NCI-H2107 treated with DMSO at 0.1 percent for 48 hours (cell line): ENCODE measurements around the gene ZSCAN29.

Experiments
- DNase-seq: peaks from one replicate; lab custom pipeline; 2025; ENCODE audit not compliant: unreplicated experiment; lab: John Stamatoyannopoulos, UW

The ZSCAN29 gene

DNA sequence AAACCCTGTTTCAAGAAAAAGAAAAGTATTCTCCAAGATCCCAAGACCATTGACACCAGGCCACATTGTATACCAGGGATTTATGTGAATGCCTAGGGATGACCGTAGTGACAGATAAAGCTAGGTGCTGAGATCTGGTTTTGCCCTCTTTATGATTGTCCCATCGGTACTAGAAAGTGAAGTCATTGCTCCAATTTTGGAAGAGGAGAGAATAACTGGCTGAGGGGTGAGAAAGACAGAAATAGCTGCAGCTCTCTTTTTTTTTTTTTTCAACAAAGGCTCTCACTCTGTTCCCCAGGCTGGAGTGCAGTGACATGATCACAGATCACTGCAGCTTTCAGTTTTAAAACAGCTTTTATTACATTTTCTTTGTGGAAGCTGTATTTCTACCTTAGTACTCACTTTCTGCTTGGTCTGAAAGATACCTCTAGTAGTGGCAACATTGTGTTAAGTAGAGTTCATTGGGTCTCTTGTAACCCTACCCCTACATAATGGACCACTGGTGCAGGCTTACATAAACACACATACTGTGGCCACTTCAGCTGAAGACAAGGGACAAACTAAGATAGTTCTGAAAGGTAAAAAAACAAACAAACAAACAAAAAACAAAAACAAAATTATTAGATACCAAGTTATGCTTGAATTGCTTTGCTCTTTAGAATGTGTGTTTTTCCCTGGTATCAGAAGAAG lies 18.0 kb downstream of the ZSCAN29 start:
- no peak for DNase-seq

DNA sequence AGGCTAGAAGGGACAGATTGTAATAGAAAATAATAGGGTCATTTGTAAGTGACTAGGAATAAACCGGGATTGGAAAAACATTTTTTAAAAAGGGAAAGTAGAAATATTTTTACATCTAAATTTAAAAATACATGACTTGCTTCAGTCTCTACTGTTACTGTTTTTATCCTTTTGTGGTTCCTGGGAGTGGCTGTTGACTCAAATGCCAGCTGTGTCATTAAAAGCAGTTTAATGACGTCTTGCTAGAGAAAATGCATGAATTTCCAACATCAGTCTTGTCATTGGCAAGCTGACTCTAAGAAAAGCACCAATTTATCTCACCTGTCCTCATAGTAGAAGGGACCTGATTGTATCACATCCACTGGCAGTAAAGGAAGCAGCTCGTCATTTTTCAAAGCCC lies 23.7 kb downstream of the ZSCAN29 start:
- DNase-seq: no peak

DNA sequence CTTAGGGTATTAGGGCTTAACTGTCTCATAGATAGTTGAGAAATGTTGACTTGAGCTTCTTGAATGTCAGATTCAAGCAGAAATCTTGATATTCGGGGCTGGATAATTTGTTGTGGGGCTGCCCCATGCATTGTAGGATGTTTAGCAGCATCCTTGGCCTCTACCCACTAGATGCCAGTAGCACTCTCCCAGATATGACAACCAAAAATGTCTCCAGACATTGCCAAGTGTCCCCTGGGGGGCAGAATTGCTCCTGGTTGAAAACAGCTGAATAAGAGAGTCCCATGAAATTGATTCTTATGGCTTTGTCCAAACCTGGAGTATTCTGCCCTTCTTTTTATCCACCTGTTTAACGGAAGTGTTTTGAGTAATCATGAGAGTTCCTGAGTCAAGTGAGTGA lies 24.5 kb downstream of the ZSCAN29 start:
- DNase-seq: no peak

DNA sequence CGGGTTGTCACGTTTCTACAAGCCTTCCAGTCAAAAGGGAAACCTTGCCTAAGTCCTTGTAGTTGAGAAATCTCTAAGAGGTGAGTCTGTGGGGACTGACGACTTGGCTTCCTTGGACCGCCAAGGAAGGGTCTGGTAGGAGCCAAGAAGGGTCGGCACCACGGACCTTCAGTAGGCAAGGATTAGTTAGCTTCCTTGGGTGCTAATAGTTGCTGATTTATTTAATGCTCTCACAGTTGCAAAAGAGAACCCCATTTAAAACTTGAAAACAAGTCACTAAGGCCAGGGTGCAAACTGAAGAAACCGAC lies 40.1 kb downstream of the ZSCAN29 start:
- no peak for DNase-seq

DNA sequence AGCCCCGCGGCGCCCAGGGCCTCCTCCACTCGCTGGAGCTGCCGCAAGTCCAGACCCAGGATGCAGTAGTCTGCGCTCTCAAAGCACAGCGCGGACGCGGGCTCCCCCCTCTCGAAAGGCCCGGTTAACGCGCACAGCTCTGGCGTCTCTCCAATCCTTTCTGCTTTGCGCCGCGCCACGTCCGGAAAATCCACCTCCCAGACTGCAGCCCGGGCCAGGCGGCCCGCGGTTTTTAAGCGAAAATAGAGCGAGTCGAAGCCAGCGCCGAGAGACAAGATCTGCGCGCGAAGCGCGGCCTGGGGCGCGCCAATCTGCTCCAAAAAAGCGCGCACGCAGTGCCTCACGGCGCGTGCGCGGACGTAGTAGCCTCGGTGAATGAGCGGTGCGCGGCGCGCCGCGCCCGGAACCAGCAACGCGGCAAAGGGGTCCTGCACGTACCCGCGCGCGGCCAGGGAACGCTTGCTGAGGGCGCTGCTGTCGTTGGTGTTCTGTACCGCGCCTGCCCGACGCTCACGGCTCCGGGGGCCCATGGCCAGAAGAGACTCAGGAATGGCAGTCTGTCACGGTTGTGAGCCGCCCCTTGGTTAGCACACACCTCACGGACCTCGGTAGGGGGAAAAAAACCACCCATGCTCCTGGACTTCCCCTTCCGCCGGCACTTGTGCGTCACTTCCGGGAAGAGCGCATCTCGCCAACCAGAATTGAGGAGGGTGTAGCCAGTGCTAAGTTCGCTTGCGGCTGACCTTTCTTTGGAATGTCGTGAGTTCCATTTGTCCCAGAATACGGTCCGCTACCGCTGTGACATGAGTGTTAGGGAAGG lies 40.7 kb downstream of the ZSCAN29 start, which contains the start of gene LCMT2:
LCMT2 (minus strand) TSS at position 614 of the 820 bp plus-strand sequence; CDS start at position 530, 84 bp downstream.
- peak; percentile 40 for DNase-seq

DNA sequence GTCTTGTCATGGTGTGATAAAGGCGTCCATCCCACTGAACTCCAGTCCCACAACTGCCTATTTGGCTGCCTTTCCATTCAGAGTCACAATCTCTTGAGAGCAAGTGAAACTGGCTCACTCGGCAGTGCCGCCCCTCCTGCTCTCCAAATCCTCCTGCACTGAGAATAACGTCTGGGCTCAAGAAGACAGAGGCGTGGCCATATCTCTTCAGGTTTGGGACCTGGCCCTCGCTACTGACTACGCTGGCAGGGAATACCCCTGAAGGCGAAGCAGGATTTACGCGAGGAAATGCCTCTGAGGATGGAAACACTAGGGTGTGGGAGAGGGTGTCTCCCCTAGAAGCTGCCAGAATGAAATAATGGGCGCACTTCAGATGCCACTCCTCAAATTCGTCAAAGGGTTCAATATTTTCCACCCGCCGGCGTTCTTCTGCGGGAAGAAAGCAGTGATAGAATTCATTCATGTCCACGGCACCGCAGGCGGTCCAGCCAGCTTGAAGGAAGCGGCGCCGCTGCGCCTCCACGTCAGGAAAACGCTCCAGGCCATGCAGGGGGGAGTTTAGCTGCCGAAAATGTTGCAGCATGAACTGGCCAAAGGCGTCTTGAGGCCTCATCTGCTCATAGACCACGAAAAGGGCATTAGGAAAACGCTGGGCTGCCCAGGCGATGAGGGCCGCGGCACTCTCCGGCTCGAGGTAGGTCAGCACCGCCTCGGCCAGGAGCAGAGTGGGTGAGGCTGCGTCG lies 41.5 kb downstream of the ZSCAN29 start:
- no peak for DNase-seq

DNA sequence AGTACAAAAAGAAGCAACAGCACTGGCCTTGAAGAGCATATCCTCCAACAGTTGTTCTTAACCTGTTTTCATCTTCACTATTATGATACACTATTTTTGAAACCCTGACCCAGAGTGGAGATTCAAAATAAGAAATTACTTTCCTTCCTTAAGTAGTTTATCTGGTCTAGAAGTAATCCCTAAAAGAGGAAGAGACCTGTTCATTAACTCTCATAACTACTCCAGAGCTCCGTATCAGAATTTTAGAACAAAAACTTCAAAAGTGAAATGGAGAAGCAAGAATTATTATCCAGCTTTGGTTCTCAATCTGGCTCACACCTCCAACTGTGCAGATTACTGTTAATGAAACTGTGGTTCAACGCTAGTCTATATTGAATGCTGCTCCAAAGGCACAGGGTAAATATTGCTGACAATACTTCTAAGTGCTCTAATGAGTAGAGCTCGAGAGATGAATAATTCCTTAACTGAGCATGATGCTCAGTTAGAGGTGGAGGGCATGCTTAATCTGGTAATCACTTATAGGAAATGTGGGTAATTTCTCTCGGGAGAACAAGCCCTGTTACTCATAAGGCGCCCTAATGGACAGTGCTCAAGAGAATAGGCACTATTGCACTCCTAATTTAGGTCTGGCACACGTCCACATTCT lies 45.7 kb downstream of the ZSCAN29 start:
- no peak for DNase-seq

DNA sequence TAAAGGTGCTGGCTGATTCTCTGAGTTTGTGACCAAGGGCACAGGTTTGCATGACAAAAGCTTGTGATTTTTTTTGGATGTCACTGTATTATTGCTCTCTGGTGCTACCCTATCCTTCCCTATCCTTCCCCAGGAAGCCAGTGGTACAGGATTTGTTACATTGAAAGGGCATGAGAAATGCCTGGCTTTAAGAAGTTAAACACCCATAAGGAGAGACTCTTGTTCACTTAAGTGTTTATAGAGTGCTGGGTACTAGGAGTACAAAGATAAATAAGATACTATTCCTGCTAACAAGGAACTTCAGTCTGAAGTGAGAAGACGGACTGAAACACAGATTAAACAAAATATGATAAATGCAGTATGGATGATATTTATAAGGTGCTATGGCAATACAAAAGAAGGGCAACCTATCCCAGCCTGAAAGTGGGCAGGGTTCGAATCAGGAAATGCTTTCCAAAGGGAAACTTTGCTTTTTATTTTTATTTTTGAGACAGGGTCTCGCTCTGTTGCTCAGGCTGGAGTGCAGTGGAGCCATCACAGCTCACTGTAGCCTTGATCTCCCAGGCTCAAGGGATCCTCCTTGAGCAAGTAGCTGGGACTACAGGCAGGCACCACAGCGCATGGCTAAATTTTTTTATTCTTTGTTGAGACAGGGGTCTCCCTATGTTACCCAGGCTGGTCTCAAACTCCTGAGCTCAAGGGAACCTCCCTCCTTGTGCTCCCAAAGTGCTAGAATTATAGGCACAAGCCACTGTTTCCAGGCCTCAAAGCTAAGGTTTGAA lies 51.7 kb downstream of the ZSCAN29 start:
- DNase-seq: no peak

DNA sequence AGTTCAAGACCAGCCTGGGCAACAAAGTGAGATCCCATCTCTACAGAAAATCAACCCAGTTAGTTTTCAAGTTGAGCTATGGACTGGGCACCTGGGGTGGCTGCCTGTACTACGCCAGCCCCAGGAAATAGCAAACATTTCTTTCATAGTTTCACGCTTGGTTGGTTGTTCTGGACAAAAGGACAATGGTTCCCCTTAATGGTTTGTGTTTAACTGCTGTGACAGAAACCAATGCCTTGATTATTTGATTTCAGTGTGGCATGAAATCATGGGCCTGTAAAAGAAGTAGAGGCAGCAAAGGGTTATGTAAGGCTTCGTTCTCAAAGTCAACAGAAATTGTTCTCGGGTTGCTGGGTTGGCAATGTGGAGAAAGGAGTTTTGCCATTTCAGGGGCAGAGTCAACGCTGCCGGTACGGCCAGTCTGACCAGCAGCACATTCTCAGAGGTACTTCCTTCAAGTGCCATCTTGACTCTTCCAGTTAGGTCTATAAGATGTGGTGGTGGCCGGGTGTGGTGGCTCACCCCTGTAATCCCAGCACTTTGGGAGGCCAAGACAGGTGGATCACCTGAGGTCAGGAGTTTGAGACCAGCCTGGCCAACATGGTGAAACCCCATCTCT lies 53.2 kb downstream of the ZSCAN29 start:
- no peak for DNase-seq

DNA sequence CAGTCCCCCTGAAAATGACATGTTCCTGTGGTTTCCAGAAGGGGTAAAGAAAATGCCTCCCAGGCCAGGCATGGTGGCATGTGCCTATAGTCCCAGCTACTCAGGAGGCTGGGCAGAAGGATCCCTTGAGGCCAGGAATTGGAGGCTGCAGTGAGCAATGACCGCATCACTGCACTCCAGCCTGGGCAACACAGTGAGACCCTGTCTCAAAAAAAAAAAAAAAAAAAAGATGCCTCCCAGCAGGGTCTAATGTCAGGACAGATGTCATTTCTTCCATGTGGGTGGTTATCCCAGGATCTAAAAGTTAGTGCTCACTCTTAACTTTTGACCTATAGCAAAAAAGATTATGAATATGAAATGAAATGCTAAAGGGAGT lies 53.9 kb downstream of the ZSCAN29 start:
- DNase-seq: no peak

DNA sequence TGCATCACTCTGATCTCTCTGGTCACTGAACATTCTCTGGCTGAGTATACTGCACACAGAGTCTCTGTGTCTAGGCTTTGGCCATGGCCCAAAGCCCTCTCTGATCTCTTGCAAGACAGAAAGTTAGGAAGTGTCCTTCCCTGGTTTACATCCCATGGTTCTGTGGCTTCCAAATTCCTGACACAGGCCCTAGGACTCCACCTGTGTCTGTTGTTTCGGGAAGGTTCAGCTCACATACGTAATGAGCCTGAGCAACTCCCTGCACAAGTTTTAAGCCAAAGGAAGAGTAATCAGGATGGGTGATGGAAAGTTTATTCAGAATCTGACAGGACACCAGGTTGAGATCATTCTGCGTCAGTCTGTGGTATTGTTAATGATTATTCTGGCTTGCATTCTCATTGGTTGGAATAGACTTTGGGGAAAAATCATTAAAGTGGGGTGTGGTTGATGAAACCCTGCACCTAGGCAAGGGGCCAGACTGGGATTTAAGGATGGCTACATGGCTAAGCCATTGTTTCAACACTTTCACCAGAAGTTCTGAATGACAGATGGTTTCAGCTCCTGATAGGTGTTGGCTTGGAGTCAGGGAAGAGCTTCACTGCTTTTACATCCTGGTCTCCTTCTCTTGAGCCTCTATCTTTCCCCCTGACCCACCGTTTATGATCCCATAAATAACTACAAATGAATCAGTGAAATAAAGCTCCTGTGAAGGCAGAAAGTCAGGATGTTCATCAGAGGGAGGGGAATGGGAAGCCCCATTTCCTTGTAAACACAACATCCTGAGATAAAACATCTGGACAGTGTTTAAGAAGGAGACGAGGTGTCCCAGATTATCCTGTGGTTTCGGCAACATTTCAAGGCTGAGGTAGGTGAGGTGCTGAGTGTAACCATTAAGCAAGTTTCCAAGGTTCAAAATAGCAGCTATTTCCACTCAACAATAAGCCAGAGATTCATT lies 54.5 kb downstream of the ZSCAN29 start:
- DNase-seq: no peak

DNA sequence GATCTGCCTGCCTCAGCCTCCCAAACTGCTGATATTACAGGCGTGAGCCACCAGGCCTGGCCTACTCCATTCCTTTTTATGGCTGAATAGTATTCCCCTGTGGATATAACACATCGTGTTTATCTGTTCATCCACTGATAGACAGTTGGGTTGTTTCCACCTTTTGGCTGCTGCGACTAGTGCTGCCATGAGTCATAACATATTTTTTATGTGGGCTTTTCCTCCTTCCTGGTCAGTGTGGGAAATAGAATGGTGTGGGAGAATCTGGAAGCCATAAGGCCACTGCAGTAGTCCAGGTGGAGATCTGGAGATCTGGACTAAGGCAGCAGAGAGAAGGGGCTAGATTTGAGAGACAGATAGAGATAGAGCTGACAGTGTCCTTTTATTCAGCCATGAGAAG lies 56.7 kb downstream of the ZSCAN29 start:
- no peak for DNase-seq

DNA sequence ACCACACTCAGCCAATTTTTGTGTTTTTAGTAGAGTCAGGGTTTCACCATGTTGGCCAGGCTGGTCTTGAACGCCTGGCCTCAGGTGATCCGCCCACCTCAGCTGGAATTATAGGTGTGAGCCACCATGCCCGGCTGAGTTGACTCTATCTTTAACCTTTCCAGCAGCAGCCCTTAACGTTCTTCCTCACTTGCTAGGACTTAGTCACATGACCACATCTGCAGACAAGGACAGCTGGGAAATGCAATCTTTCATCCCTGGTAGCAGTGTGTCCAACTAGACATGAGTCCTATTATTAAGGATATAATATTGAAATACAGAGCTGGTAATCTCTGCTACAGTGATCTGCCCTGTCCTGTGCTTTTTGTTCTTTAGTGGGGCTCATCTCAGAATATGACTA lies 58.5 kb downstream of the ZSCAN29 start:
- no peak for DNase-seq
